OCI-LY3 (cell line): ENCODE results near the gene DNAJC4.

Experiments
- CTCF ChIP-seq: fragments of 200-600, 300-600 bp; sonication (generic); IDR thresholded peaks from 2 replicates; pipeline ENCODE4 v1.5.1; 2014; ENCODE audit warnings: antibody characterized with exemption, low read length, low read depth
- EZH2phosphoT487 ChIP-seq: fragments of 200-600 bp; shearing (Covaris generic); IDR thresholded peaks from 2 replicates; pipeline ENCODE4 v1.6.1; 2018; ENCODE audit warnings: antibody characterized with exemption, mixed run types, low read depth

- no peak for TF ChIP-seq CTCF
- TF ChIP-seq EZH2phosphoT487 = no peak
Measured at GRCh38 chr11:64211181-64211872, 19.0 kb upstream of the DNAJC4 start.
